Measurements from ENCODE around the gene OR1M1. TPM values are rescaled to one million over a fixed set of nuclear protein-coding genes. Genes with fewer than 3 reads are reported as not detected.
"Not testable (repeated sequence)": the region's sequence is repeated elsewhere in the genome, so short reads cannot be mapped to it uniquely, and the experiment has no call there.

Gene OR1M1
- total RNA-seq, 1 experiment from 2014 or later = not detected

DNA sequence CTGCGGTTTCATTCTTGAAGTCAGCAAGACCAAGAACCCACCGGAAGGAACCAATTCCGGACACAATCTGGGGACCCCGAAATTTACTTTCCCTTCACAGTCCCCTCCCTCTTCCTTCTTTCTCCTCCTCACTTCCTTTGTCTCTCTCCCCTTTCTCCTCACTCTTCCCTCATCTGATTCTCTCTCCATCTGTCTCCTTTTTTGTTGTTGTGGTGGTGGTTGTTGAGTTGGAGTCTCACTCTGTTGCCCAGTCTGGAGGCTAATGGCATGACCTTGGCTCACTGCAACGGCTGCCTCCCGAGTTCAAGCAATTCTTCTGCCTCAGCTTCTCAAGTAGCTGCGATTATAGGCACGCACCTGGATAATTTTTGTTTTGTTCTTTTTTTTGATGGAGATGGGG, 32.7 kb upstream of the OR1M1 start:
- no peak for DNase-seq (ENCODE audit: low spot score)
- intact Hi-C loops (cut with micrococcal nuclease; ENCODE audit: unreplicated experiment) = no loop called here
- Histone ChIP-seq H3K4me3 (ENCODE audit: low read depth, low read length, poor library complexity, severe bottlenecking) (no peak overlapping the region), H3K9me3 (ENCODE audit: low read depth, low read length, poor library complexity, severe bottlenecking) (no peaks in the 10 kb centered on the region), H3K4me1 (ENCODE audit: insufficient read depth, low read length, poor library complexity, severe bottlenecking) (no peaks in the 10 kb centered on the region), H3K36me3 (ENCODE audit: insufficient read depth, low read length, poor library complexity, severe bottlenecking) (no peaks in the 10 kb centered on the region), H3K27me3 (replicated peaks; ENCODE audit: insufficient read depth, low read depth, low read length, poor library complexity) (no peaks in the 10 kb centered on the region), H3K27ac (ENCODE audit: low read depth, low read length, poor library complexity, severe bottlenecking) (no peak overlapping the region)
- POLR2A ChIA-PET (ENCODE audit: low non-redundant PET) = no interaction called here
- BruUV-seq (replicated peaks) = no TSS peak
- CTCF ChIA-PET = no interaction called here
- TF ChIP-seq EZH2 (IDR thresholded peaks at IDR 0.05; ENCODE audit: borderline replicate concordance, low read depth, low read length, poor library complexity, severe bottlenecking) = no peak
- TF ChIP-seq, protein P1, sequence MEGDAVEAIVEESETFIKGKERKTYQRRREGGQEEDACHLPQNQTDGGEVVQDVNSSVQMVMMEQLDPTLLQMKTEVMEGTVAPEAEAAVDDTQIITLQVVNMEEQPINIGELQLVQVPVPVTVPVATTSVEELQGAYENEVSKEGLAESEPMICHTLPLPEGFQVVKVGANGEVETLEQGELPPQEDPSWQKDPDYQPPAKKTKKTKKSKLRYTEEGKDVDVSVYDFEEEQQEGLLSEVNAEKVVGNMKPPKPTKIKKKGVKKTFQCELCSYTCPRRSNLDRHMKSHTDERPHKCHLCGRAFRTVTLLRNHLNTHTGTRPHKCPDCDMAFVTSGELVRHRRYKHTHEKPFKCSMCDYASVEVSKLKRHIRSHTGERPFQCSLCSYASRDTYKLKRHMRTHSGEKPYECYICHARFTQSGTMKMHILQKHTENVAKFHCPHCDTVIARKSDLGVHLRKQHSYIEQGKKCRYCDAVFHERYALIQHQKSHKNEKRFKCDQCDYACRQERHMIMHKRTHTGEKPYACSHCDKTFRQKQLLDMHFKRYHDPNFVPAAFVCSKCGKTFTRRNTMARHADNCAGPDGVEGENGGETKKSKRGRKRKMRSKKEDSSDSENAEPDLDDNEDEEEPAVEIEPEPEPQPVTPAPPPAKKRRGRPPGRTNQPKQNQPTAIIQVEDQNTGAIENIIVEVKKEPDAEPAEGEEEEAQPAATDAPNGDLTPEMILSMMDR (conservative IDR thresholded peaks at IDR 0.05; ENCODE audit: low read depth, low read length) = no peak

DNA sequence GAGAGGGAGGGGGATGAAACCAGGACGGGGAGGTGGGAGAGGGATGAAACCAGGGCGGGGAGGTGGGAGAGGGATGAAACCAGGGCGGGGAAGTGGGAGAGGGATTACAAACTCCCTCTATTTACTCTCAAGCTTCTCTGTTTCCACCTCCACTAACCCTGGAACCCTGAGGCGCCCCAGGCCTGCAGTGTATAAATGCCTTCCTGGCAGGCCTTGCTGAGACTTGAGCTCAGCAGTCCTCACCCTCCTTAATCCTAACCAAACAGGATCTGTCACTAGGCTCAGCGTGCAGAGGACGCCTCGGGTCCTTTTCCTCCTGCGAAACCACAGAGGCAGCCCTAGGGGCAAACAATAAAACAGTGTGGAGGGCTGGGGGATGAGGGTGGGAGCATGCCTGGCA, 32.1 kb upstream of the OR1M1 start:
- H3K27ac ChIP-seq (ENCODE audit: low read depth, low read length, poor library complexity, severe bottlenecking) = no peak overlapping the region
- H3K4me1 ChIP-seq (ENCODE audit: insufficient read depth, low read length, poor library complexity, severe bottlenecking) = no peaks in the 10 kb centered on the region
- CTCF ChIA-PET = no interaction called here
- TF ChIP-seq EZH2 (IDR thresholded peaks at IDR 0.05; ENCODE audit: borderline replicate concordance, low read depth, low read length, poor library complexity, severe bottlenecking) = no peak
- intact Hi-C loops (cut with micrococcal nuclease; ENCODE audit: unreplicated experiment) = no loop called here
- BruUV-seq (replicated peaks) = no TSS peak
- no peak for DNase-seq (ENCODE audit: low spot score)
- H3K9me3 ChIP-seq (ENCODE audit: low read depth, low read length, poor library complexity, severe bottlenecking) = no peaks in the 10 kb centered on the region
- POLR2A ChIA-PET (ENCODE audit: low non-redundant PET) = no interaction called here
- H3K36me3 ChIP-seq (ENCODE audit: insufficient read depth, low read length, poor library complexity, severe bottlenecking) = no peaks in the 10 kb centered on the region
- no peaks in the 10 kb centered on the region for H3K27me3 ChIP-seq (replicated peaks; ENCODE audit: insufficient read depth, low read depth, low read length, poor library complexity)
- no peak overlapping the region for H3K4me3 ChIP-seq (ENCODE audit: low read depth, low read length, poor library complexity, severe bottlenecking)

DNA sequence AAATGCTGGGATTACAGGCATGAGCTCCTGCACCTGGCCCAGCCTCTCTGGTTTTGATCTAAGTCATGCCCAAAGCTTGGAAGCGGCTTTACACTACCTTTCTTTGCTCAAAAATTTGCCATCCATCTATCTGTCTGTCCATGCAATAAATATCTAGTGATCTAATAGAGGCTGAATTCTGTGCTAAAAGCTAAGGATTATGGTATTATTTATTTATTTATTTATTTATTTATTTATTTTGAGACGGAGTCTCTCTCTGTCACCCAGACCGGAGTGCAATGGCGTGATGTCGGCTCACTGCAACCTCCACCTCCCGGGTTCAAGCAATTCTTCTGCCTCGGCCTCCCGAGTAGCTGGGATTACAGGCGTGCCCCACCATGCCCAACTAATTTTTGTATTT, 30.7 kb upstream of the OR1M1 start:
- H3K4me3 ChIP-seq (ENCODE audit: low read depth, low read length, poor library complexity, severe bottlenecking); intact Hi-C loops (cut with micrococcal nuclease; ENCODE audit: unreplicated experiment); H3K27me3 ChIP-seq (replicated peaks; ENCODE audit: insufficient read depth, low read depth, low read length, poor library complexity); BruUV-seq (replicated peaks); H3K4me1 ChIP-seq (ENCODE audit: insufficient read depth, low read length, poor library complexity, severe bottlenecking); DNase-seq (ENCODE audit: low spot score); H3K36me3 ChIP-seq (ENCODE audit: insufficient read depth, low read length, poor library complexity, severe bottlenecking); H3K9me3 ChIP-seq (ENCODE audit: low read depth, low read length, poor library complexity, severe bottlenecking); CTCF ChIA-PET; H3K27ac ChIP-seq (ENCODE audit: low read depth, low read length, poor library complexity, severe bottlenecking): not testable (repeated sequence)
- POLR2A ChIA-PET (ENCODE audit: low non-redundant PET) = interaction anchor here (0.6 kb wide), 1 partner anchor 1903 kb away, joined by 4 read pairs; no protein-coding TSS in a partner anchor

DNA sequence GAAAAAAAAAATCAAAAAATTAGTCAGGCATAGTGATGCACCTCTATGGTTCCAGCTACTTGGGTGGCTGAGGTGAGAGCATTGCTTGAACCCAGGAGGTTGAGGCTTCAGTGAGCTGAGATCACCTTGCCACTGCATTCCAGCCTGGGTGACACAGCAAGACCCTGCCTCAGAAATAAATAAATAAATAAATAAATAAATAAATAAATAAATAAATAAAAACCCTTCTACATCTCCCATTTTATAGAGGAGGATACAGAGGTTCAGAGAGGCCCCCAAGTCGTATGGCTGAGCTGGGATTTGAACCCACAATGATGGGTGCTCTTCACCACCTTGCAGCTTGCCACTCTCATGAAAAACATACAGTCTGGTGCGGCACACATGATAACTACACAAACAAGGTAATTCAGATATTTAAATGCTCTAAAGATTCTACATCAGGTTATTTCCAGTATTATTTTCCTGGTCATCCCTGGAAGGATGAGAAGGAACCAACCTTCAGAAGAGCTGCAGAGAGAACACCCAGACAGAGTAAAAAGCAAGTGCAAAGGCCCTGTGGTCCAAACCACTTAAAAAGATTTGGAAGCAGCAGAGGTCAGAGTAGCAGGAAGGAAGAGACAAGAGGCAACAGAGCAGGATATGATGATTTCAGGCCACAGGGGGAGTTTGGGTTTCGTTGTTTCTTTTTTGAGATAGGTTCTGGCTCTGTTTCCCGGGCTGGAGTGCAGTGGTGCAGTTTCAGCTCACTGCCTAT, 29.2 kb upstream of the OR1M1 start:
- H3K27ac ChIP-seq (ENCODE audit: low read depth, low read length, poor library complexity, severe bottlenecking) = no peak overlapping the region
- H3K4me1 ChIP-seq (ENCODE audit: insufficient read depth, low read length, poor library complexity, severe bottlenecking) = no peaks in the 10 kb centered on the region
- TF ChIP-seq, protein P1 (conservative IDR thresholded peaks at IDR 0.05; ENCODE audit: low read depth, low read length) = no peak
- TF ChIP-seq EZH2 (IDR thresholded peaks at IDR 0.05; ENCODE audit: borderline replicate concordance, low read depth, low read length, poor library complexity, severe bottlenecking) = no peak
- H3K36me3 ChIP-seq (ENCODE audit: insufficient read depth, low read length, poor library complexity, severe bottlenecking) = no peaks in the 10 kb centered on the region
- POLR2A ChIA-PET (ENCODE audit: low non-redundant PET) = no interaction called here
- CTCF ChIA-PET = no interaction called here
- BruUV-seq (replicated peaks) = no TSS peak
- DNase-seq (ENCODE audit: low spot score) = no peak
- no peaks in the 10 kb centered on the region for H3K27me3 ChIP-seq (replicated peaks; ENCODE audit: insufficient read depth, low read depth, low read length, poor library complexity)
- H3K4me3 ChIP-seq (ENCODE audit: low read depth, low read length, poor library complexity, severe bottlenecking) = no peak overlapping the region
- intact Hi-C loops (cut with micrococcal nuclease; ENCODE audit: unreplicated experiment) = no loop called here
- H3K9me3 ChIP-seq (ENCODE audit: low read depth, low read length, poor library complexity, severe bottlenecking) = no peaks in the 10 kb centered on the region

All from A673 (cell line).